Bronchial epithelial cell (primary cell): ENCODE results near the gene SYCN. TPM values are rescaled to one million over a fixed set of nuclear protein-coding genes. Genes with fewer than 3 reads are reported as not detected.

Source experiments
- DNase-seq: peaks from one replicate; pipeline ENCODE4 v3.0.0-alpha.2; 2010; ENCODE audit warnings: low read depth
- FAIRE-seq: peaks from 2 replicates; lab custom pipeline; 2011; peaks lifted over from hg19 to GRCh38; lab: Jason Lieb, UNC
- H3K27me3 ChIP-seq: 2 replicates; pipeline ENCODE4 v1.5.1; 2011; ENCODE audit warnings: low read length; ENCODE audit not compliant: control insufficient read depth, insufficient read depth
- H3K36me3 ChIP-seq: 2 replicates; pipeline ENCODE4 v1.5.1; 2011; ENCODE audit warnings: low read length; ENCODE audit not compliant: control insufficient read depth, insufficient read depth
- H3K4me3 ChIP-seq: 2 replicates; pipeline ENCODE4 v1.5.1; 2011; ENCODE audit warnings: mild to moderate bottlenecking, low read depth, low read length, control low read depth
- total RNA-seq: library from RNA; depleted of rRNA; stranded (reverse); fragments of >200 nt; gene quantifications from 2 replicates; pipeline ENCODE4 v1.2.1, GENCODE V29; 2014
- TF ChIP-seq, protein P1 (sequence below): IDR thresholded peaks from 2 replicates; pipeline ENCODE4 v1.5.1; 2011; ENCODE audit warnings: mild to moderate bottlenecking, moderate library complexity, low read length, control low read depth, inconsistent platforms; ENCODE audit not compliant: insufficient read depth, severe bottlenecking

The SYCN gene
- total RNA-seq, 1 donor from 2014 or later: not detected

DNA sequence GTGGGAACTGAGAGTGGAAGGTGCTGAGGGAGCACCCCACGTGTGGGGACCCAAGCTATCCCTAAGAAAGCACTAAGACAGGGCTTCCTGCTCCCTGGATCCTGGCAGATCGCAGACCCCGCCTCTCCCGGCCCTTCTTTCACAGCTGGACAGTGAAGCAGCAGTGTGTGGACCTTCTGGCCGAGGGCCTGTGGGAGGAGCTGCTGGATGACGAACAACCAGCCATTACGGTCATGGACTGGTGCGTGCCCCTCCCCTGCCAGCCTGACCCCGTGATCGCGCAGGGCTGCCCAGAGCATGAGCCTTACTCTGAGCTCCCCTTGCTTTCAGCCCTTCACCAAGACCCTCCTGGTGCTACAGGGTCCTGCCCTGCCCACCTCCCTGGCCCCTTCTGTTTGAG lies 5.0 kb downstream of the SYCN start:
- TF ChIP-seq, protein P1, sequence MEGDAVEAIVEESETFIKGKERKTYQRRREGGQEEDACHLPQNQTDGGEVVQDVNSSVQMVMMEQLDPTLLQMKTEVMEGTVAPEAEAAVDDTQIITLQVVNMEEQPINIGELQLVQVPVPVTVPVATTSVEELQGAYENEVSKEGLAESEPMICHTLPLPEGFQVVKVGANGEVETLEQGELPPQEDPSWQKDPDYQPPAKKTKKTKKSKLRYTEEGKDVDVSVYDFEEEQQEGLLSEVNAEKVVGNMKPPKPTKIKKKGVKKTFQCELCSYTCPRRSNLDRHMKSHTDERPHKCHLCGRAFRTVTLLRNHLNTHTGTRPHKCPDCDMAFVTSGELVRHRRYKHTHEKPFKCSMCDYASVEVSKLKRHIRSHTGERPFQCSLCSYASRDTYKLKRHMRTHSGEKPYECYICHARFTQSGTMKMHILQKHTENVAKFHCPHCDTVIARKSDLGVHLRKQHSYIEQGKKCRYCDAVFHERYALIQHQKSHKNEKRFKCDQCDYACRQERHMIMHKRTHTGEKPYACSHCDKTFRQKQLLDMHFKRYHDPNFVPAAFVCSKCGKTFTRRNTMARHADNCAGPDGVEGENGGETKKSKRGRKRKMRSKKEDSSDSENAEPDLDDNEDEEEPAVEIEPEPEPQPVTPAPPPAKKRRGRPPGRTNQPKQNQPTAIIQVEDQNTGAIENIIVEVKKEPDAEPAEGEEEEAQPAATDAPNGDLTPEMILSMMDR: no peak
- no peak for FAIRE-seq
- no peak for DNase-seq
- Histone ChIP-seq H3K4me3 (no peak overlapping the region), H3K27me3 (peaks cover 14% of the 10 kb centered on the region), H3K36me3 (no peaks in the 10 kb centered on the region)

DNA sequence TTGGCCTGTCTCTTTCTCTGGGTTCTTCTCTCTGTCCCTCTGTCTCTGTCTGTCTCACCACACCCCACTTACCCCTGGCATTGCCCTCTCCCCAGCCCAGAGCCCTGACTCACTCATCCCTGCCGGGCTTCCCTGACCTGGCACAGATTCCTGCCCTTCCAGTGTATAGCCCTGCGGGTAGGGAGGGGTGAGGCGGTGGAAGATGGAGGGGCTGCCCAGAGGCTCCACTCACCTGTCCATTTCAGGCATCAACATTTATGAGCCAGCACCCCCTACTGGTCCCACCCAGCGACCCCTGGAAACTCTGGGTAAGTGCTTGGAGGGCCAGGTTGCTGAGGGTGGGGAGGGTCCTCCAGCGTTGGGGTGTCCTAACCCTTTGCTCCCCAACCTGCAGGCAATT lies 6.3 kb downstream of the SYCN start:
- DNase-seq: no peak
- FAIRE-seq: no peak
- no peaks in the 10 kb centered on the region for H3K36me3 ChIP-seq
- peaks cover 8% of the 10 kb centered on the region for H3K27me3 ChIP-seq
- no peak overlapping the region for H3K4me3 ChIP-seq
- TF ChIP-seq, protein P1: no peak

DNA sequence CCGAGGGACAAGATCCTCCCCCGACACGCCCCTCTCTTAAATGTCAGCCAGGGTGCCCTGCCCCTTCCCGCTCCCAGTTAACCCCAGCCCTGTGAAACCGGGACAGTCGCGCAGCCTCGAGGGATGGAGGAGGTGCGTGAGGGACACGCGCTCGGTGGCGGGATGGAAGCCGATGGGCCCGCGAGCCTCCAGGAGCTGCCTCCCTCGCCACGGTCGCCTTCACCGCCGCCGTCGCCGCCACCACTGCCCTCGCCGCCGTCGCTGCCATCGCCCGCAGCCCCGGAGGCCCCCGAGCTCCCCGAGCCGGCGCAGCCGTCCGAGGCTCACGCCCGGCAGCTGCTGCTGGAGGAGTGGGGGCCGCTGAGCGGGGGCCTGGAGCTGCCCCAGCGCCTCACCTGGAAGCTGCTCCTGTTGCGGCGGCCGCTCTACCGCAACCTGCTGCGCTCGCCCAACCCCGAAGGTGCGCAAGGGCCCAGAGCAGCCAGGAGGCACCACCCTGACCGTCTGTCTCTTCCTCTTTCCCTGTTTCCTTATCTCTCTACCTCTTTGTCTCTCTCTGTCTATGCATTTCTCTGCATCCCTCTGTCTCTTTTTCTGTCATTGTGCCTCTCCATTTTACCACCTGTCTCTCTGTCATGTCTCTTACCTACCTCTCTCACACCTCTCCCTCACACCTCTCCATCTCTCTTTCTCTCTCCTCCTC lies 7.1 kb downstream of the SYCN start, which contains the start of gene NCCRP1:
TSS of gene NCCRP1 (plus strand) at position 105 of the 703 bp plus-strand sequence. CDS start at position 124, 19 bp downstream.
- TF ChIP-seq, protein P1: no peak
- DNase-seq (no peak), FAIRE-seq (no peak)
- Histone ChIP-seq H3K4me3 (no peak within 1 kb of the TSS), H3K36me3 (no peaks in the 10 kb centered on the region), H3K27me3 (peaks cover 8% of the 10 kb centered on the region)

DNA sequence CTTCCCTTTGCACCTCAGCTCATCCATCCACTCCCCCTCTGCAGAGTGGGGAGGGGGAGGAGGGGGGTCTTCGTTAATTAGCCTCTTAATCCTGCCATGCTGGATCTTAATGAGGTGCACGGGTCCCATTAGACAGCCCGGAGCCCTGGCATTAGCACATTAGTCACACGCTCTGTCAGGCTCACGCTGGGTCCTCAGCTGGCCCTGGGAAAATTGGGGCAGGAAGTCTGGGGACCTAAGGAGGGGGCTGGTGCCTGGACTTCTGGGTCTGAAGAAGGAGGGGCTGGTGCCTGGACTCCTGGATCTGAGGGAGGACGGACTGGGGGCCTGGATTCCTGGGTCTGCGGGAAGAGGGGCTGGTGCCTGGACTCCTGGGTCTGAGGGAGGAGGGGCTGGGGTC lies 7.7 kb downstream of the SYCN start:
- DNase-seq (no peak), FAIRE-seq (no peak)
- peaks cover 8% of the 10 kb centered on the region for H3K27me3 ChIP-seq
- TF ChIP-seq, protein P1: no peak
- no peaks in the 10 kb centered on the region for H3K36me3 ChIP-seq
- no peak overlapping the region for H3K4me3 ChIP-seq

DNA sequence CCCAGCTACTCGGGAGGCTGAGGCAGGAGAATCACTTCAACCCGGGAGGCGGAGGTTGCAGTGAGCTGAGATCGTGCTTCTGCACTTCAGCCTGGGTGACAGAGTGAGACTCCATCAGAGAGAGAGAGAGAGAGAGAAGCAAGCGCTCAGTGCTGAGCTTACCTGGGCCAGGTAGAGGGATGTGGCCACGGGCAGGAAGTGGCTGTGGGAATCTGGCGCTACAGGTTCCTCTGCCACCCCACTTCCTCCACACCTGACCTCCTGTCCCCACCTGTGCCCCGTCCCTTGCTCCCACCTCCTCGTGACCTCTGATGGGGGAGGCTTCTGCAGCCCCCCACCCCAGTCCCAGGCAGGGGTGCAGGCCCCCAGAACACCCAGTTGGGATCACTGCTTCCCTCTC lies 8.3 kb downstream of the SYCN start:
- Histone ChIP-seq H3K4me3 (no peak overlapping the region), H3K27me3 (peaks cover 7% of the 10 kb centered on the region), H3K36me3 (no peaks in the 10 kb centered on the region)
- TF ChIP-seq, protein P1: no peak
- no peak for DNase-seq
- no peak for FAIRE-seq
